ENCODE measurements around the gene TBC1D16.

TBC1D16 gene

GRCh38 chr17:79993390-79994227 lies 42.1 kb downstream of the TBC1D16 start:
- H3K4me3 ChIP-seq (ENCODE audit: low read depth, low read length): peak overlapping the region; percentile 27
- peak; percentile 97 for DNase-seq (ENCODE audit: low read depth)
- TF ChIP-seq MYC (IDR thresholded peaks at IDR 0.05; ENCODE audit: low read depth, low read length) (peak; percentile 89), POLR2A (IDR thresholded peaks at IDR 0.05; ENCODE audit: extremely low read depth, insufficient read length) (no peak), MAX (IDR thresholded peaks at IDR 0.05; ENCODE audit: low read depth, low read length) (peak; percentile 94), CTCF (IDR thresholded peaks at IDR 0.05; ENCODE audit: low read depth, low read length) (no peak)

GRCh38 chr17:79992649-79993389 lies 42.9 kb downstream of the TBC1D16 start:
- no peak for DNase-seq (ENCODE audit: low read depth)
- TF ChIP-seq MYC (IDR thresholded peaks at IDR 0.05; ENCODE audit: low read depth, low read length) (no peak), CTCF (IDR thresholded peaks at IDR 0.05; ENCODE audit: low read depth, low read length) (no peak)
- H3K4me3 ChIP-seq (ENCODE audit: low read depth, low read length): peak overlapping the region; percentile 27

GRCh38 chr17:79991924-79992648 lies 43.6 kb downstream of the TBC1D16 start:
- TF ChIP-seq MAX (IDR thresholded peaks at IDR 0.05; ENCODE audit: low read depth, low read length) (no peak), CTCF (IDR thresholded peaks at IDR 0.05; ENCODE audit: low read depth, low read length) (no peak), POLR2A (IDR thresholded peaks at IDR 0.05; ENCODE audit: extremely low read depth, insufficient read length) (no peak), MYC (IDR thresholded peaks at IDR 0.05; ENCODE audit: low read depth, low read length) (no peak)
- no peak for DNase-seq (ENCODE audit: low read depth)
- H3K4me3 ChIP-seq (ENCODE audit: low read depth, low read length): no peak overlapping the region

GRCh38 chr17:79991140-79991923 lies 44.3 kb downstream of the TBC1D16 start:
- H3K4me3 ChIP-seq (ENCODE audit: low read depth, low read length): no peak overlapping the region
- TF ChIP-seq MYC (IDR thresholded peaks at IDR 0.05; ENCODE audit: low read depth, low read length) (peak; percentile 39; the same call in 1 of the 2 replicates), MAX (IDR thresholded peaks at IDR 0.05; ENCODE audit: low read depth, low read length) (peak; percentile 51), POLR2A (IDR thresholded peaks at IDR 0.05; ENCODE audit: extremely low read depth, insufficient read length) (no peak), CTCF (IDR thresholded peaks at IDR 0.05; ENCODE audit: low read depth, low read length) (peak; percentile 44)
- DNase-seq (ENCODE audit: low read depth): peak; percentile 73

GRCh38 chr17:79990704-79991103 lies 45.0 kb downstream of the TBC1D16 start:
- H3K4me3 ChIP-seq (ENCODE audit: low read depth, low read length): no peak overlapping the region
- no peak for TF ChIP-seq MAX (IDR thresholded peaks at IDR 0.05; ENCODE audit: low read depth, low read length)
- no peak for DNase-seq (ENCODE audit: low read depth)
